ENCODE data around the gene CHD1L.

- TF ChIP-seq CTCF (IDR thresholded peaks at IDR 0.05; ENCODE audit: insufficient read depth, low read length) (no peak), POLR2AphosphoS5 (IDR thresholded peaks at IDR 0.05; ENCODE audit: low read depth) (no peak), GABPA (IDR thresholded peaks at IDR 0.05; ENCODE audit: low read depth) (no peak), REST (IDR thresholded peaks at IDR 0.05; ENCODE audit: insufficient replicate concordance, low read depth) (no peak), SPI1 (IDR thresholded peaks at IDR 0.05; ENCODE audit: borderline replicate concordance, low read depth) (no peak)
Observed at GRCh38 chr1:147202576-147202975, 39.9 kb upstream of the CHD1L start.
